8988T (cell line): ENCODE measurements around the gene TRIM17.

Experiments used
- DNase-seq: peaks from one replicate; pipeline ENCODE4 v3.0.0; 2011

Gene TRIM17

GRCh38 chr1:228366062-228366865, 50.4 kb downstream of the TRIM17 start:
- peak; percentile 24 for DNase-seq

GRCh38 chr1:228365271-228366061, 51.2 kb downstream of the TRIM17 start:
- DNase-seq = peak; percentile 28

GRCh38 chr1:228364706-228365213, 51.9 kb downstream of the TRIM17 start:
- peak; percentile 17 for DNase-seq

GRCh38 chr1:228364068-228364705, 52.5 kb downstream of the TRIM17 start:
- peak; percentile 16 for DNase-seq

- DNase-seq = peak; percentile 26
Observed at GRCh38 chr1:228363686-228364067, 53.0 kb downstream of the TRIM17 start.

- DNase-seq = no peak
Observed at GRCh38 chr1:228362884-228363450, 53.7 kb downstream of the TRIM17 start.

- no peak for DNase-seq
Observed at GRCh38 chr1:228362141-228362883, 54.3 kb downstream of the TRIM17 start.

GRCh38 chr1:228361314-228362140, 55.1 kb downstream of the TRIM17 start:
- no peak for DNase-seq

GRCh38 chr1:228360533-228361313, 55.9 kb downstream of the TRIM17 start:
- no peak for DNase-seq

- DNase-seq = no peak
Observed at GRCh38 chr1:228359613-228360532, 56.8 kb downstream of the TRIM17 start.

- no peak for DNase-seq
Observed at GRCh38 chr1:228358764-228359612, 57.7 kb downstream of the TRIM17 start.

- DNase-seq = no peak
Observed at GRCh38 chr1:228358039-228358763, 58.5 kb downstream of the TRIM17 start.
